ENCODE results near the gene UGT1A8.

- TF ChIP-seq YY1 (IDR thresholded peaks at IDR 0.05; ENCODE audit: insufficient read depth, insufficient read length) (no peak), SUZ12 (IDR thresholded peaks at IDR 0.05; ENCODE audit: extremely low read depth, insufficient read depth, insufficient read length) (no peak)
Measured at GRCh38 chr2:233811087-233811486, 193.7 kb downstream of the UGT1A8 start.

Measured in NT2/D1 (cell line).